Measurements from ENCODE around the gene WRAP53.

Gene WRAP53

DNA sequence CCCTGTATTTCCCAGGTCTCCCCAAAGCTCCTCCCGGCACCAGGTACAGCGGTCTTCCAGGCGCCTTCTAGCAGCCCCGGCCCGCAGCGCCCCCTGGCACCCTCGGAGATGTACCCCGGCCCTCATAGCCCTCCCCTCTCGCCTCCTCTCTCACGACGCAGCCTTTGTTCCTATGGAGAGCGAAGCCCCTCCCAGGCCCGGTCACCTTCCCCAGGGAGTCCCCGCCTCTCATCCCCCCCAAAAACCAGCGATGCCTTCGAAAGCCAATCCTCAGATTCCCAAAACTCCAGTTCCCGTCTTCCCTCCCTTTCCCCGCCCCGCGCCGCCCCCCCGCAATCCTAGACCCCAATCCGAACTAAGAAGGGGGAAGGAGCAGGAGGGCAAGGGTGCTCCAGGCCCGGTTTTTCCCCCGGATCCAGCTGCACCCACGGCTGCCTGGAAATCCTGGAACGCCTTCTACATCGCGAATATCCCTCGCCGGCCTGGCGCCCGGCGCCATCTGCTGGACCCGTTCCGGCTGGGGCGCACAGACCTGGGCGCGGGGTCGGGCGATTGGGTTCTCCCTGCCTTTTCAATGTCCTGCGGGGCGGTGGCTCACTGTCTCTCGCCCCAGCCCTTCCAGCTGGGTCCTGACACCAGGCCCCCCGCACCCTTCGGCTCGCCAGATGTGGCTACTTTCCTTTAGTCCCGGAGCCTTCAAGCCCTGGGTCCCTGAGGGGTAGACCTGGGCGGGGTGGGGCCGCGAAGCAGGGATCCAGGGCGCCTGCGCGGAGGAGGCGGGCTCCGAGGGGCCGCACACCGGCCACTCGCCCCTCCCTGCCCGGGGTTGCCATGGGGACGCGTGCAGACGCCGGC lies 28.9 kb downstream of the WRAP53 start, which contains the start of gene DNAH2:
TSS of gene DNAH2 (plus strand) at position 844 of the 855 bp plus-strand sequence. CDS start 1,991 bp downstream, outside the sequence.
- TF ChIP-seq, protein P1, sequence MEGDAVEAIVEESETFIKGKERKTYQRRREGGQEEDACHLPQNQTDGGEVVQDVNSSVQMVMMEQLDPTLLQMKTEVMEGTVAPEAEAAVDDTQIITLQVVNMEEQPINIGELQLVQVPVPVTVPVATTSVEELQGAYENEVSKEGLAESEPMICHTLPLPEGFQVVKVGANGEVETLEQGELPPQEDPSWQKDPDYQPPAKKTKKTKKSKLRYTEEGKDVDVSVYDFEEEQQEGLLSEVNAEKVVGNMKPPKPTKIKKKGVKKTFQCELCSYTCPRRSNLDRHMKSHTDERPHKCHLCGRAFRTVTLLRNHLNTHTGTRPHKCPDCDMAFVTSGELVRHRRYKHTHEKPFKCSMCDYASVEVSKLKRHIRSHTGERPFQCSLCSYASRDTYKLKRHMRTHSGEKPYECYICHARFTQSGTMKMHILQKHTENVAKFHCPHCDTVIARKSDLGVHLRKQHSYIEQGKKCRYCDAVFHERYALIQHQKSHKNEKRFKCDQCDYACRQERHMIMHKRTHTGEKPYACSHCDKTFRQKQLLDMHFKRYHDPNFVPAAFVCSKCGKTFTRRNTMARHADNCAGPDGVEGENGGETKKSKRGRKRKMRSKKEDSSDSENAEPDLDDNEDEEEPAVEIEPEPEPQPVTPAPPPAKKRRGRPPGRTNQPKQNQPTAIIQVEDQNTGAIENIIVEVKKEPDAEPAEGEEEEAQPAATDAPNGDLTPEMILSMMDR (IDR thresholded peaks at IDR 0.05; ENCODE audit: insufficient read depth, low read length, missing control alignments) = peak; percentile 69
- POLR2A ChIA-PET = interaction anchor here (0.6 to 1.0 kb wide), 2 partner anchors 28 to 136 kb away, joined by 4 read pairs; no protein-coding TSS in a partner anchor
- CTCF ChIA-PET = interaction anchor here (1.0 to 4.8 kb wide), 11 partner anchors 11 to 201 kb away, joined by 3 to 35 read pairs (median 5); partner anchors contain the start of genes EFNB3, TP53 and WRAP53
- peak within 1 kb of the TSS; percentile 71 for H3K4me3 ChIP-seq (ENCODE audit: low read depth, low read length)
- peak; percentile 24 for DNase-seq (ENCODE audit: low read depth, low spot score)

DNA sequence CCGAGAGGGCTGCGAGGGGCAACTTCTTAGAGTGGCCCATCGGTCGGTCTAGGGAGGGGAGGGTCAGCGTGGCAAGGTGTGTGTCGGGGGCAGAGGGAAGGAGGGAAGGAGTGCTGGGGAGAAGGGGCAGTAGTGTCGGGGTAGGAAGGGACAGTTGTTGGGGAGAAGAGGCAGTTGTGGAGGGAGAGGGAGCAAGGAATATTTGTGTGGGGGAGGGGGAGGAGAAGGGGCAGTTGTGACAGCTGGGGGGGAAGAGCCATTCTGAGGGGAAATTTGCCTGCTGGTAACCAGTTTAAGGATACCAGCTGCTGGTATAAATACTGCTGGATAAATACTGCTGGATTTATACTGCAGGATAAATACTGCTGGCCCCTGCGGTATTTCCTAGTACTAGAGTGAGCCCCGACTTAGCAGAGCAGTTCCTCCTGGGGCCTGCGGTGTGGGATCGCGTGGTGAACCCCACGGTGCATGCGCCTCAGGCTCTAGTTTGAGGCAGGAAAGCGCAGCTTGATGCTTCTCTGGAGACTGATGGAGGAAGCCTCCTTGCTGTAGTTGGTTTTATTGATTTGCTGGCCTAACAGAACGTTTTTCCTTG lies 29.6 kb downstream of the WRAP53 start:
- peak overlapping the region; percentile 71 for H3K4me3 ChIP-seq (ENCODE audit: low read depth, low read length)
- ChIA-PET POLR2A (no interaction called here), CTCF (interaction anchor here (1.0 to 4.1 kb wide), 8 partner anchors 11 to 202 kb away, joined by 3 to 35 read pairs (median 4); partner anchors contain the start of gene EFNB3)
- TF ChIP-seq, protein P1 (IDR thresholded peaks at IDR 0.05; ENCODE audit: insufficient read depth, low read length, missing control alignments) = no peak
- DNase-seq (ENCODE audit: low read depth, low spot score) = no peak

DNA sequence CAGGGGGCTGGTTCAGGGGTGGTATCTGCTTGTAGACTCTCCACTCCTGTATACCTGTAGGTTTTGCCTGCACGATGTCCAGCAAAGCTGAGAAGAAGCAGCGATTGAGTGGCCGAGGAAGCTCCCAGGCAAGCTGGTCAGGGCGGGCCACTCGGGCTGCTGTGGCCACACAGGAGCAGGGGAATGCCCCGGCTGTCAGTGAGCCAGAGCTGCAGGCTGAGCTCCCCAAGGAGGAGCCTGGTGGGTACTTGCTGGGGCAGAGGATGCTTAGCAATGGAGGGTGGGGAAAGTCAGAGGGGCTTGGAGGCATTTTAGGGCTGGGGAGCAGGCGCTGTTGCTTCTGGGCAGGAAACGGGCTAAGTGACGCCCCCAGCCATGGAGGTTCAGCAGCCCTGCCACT lies 31.4 kb downstream of the WRAP53 start:
- H3K4me3 ChIP-seq (ENCODE audit: low read depth, low read length) = no peak overlapping the region
- POLR2A ChIA-PET = no interaction called here
- TF ChIP-seq, protein P1 (IDR thresholded peaks at IDR 0.05; ENCODE audit: insufficient read depth, low read length, missing control alignments) = no peak
- CTCF ChIA-PET = interaction anchor here (1.8 kb wide), 1 partner anchor 32 kb away, joined by 5 read pairs; the partner anchor contains the start of gene WRAP53
- no peak for DNase-seq (ENCODE audit: low read depth, low spot score)

DNA sequence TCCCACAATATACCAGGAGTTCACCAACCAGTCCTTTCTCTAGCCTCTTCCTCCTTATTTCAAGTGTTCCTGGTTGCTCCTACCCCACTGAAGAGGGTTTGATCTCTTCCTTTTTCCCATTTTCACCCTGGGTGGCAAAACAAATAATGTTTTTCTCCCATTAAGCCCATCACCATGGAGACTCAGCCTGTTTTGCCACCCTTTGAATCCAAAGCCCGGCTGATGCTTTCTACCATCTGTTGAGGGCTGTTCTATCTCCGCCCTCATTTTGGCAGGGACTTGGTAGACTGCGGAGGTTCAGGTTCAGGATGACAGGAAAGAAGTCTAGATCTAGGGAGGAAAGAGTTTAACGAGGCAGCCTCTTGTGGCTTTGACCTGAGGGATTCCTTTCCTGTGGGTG lies 31.8 kb downstream of the WRAP53 start:
- no peak overlapping the region for H3K4me3 ChIP-seq (ENCODE audit: low read depth, low read length)
- ChIA-PET POLR2A (no interaction called here), CTCF (interaction anchor here (0.8 to 3.6 kb wide), 4 partner anchors 10 to 32 kb away, joined by 3 to 25 read pairs (median 6); partner anchors contain the start of gene WRAP53)
- TF ChIP-seq, protein P1 (IDR thresholded peaks at IDR 0.05; ENCODE audit: insufficient read depth, low read length, missing control alignments) = no peak
- no peak for DNase-seq (ENCODE audit: low read depth, low spot score)

DNA sequence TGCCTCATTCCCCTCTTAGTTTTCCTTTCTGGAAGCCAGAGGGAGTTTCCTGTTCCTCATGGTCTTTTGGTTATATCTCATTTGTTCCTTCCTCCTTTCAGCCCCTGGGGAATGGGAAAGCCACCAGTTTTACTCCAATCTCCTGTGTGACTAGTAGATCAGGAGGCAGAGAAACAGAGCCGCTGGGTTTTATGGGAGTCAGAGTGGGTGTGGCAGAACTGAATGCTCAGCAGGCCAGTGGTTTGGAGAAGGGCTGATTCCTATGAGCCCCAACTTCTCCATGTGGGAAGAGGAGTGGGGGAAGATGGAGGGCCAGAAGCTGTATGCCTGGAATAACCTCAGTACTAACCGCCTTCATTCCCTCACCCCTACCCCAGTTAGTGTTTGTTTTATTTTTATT lies 33.3 kb downstream of the WRAP53 start:
- CTCF ChIA-PET = interaction anchor here (1.2 to 3.6 kb wide), 4 partner anchors 13 to 25 kb away, joined by 3 to 25 read pairs (median 4); no protein-coding TSS in a partner anchor
- DNase-seq (ENCODE audit: low read depth, low spot score) = no peak
- H3K4me3 ChIP-seq (ENCODE audit: low read depth, low read length) = no peak overlapping the region
- POLR2A ChIA-PET = no interaction called here
- TF ChIP-seq, protein P1 (IDR thresholded peaks at IDR 0.05; ENCODE audit: insufficient read depth, low read length, missing control alignments) = no peak

DNA sequence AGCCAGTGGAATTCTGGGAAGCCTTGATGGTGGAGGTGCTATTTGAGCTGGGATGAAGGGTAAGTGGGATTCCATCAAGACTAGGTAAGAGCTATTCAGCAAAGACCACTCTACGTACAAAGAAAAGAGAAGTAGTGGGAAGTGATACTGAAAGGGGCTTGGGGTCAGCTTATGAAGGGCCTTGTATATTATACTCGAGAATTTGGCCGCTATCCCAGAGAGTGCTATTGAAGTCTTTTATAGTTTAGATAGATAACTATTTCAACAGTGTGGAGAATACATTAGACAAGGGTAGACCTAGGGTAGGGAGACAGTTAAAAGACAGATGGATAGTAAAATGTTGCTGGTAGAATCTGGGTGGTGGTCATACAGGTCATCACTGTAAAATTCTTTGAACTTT lies 39.6 kb downstream of the WRAP53 start:
- TF ChIP-seq, protein P1 (IDR thresholded peaks at IDR 0.05; ENCODE audit: insufficient read depth, low read length, missing control alignments) = no peak
- no peak for DNase-seq (ENCODE audit: low read depth, low spot score)
- CTCF ChIA-PET = interaction anchor here (0.5 to 3.1 kb wide), 4 partner anchors 11 to 489 kb away, joined by 3 to 16 read pairs (median 4); partner anchors contain the start of genes DNAH2 and PHF23
- POLR2A ChIA-PET = no interaction called here
- H3K4me3 ChIP-seq (ENCODE audit: low read depth, low read length) = no peak overlapping the region

Measured in AG04449 (cell line).